WI38 (cell line): ENCODE results near the gene TTC28.

ENCODE experiments used
- H3K4me3 ChIP-seq: 2 replicates; pipeline ENCODE4 v1.5.1; 2011; ENCODE audit warnings: low read depth, mild to moderate bottlenecking, control low read depth, low read length
- TF ChIP-seq, protein P1 (sequence below): IDR thresholded peaks from 2 replicates; pipeline ENCODE4 v1.5.1; 2012; ENCODE audit warnings: low read depth, mild to moderate bottlenecking, control low read depth, low read length

Gene TTC28

DNA sequence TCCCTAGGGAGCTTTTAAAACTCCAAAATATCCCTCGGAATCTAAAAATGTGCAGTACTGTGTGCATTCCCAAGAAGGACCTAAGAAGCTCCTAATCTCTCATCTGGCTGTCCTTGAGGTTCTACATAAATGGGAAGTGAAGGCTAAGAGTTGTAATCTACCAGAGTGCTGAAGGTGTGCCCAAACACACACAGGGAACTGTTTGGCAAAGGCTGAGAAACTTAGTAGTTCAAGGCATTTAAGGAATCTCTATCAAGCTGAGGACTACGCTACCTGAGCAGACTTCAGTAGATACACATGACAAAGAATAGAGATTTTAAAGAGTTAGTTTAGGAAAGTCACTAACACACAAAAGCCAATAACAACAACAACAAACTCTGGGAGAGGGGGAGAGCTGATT lies 71.1 kb downstream of the TTC28 start:
- H3K4me3 ChIP-seq, result no peak overlapping the region
- TF ChIP-seq, protein P1, sequence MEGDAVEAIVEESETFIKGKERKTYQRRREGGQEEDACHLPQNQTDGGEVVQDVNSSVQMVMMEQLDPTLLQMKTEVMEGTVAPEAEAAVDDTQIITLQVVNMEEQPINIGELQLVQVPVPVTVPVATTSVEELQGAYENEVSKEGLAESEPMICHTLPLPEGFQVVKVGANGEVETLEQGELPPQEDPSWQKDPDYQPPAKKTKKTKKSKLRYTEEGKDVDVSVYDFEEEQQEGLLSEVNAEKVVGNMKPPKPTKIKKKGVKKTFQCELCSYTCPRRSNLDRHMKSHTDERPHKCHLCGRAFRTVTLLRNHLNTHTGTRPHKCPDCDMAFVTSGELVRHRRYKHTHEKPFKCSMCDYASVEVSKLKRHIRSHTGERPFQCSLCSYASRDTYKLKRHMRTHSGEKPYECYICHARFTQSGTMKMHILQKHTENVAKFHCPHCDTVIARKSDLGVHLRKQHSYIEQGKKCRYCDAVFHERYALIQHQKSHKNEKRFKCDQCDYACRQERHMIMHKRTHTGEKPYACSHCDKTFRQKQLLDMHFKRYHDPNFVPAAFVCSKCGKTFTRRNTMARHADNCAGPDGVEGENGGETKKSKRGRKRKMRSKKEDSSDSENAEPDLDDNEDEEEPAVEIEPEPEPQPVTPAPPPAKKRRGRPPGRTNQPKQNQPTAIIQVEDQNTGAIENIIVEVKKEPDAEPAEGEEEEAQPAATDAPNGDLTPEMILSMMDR, result no peak

DNA sequence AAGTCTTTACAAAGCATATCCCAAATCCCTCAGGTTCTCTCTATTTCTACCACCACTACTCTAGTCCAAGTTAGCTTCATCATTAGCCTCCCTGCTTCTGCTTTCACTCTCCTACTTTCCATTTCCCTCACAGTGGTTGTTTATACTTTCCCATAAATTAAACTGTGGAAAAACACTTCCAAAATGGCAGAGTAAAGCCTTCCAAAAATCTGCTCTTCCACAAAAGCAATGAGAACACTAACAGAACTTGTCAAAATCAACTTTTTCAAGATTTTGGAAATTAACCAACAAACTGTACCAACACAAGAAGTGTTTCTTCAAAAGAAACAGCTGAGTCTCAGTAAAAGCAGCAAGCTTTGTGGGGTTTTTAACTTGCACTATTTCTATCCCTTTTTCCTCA lies 71.8 kb downstream of the TTC28 start:
- no peak overlapping the region for H3K4me3 ChIP-seq
- TF ChIP-seq, protein P1, result no peak

DNA sequence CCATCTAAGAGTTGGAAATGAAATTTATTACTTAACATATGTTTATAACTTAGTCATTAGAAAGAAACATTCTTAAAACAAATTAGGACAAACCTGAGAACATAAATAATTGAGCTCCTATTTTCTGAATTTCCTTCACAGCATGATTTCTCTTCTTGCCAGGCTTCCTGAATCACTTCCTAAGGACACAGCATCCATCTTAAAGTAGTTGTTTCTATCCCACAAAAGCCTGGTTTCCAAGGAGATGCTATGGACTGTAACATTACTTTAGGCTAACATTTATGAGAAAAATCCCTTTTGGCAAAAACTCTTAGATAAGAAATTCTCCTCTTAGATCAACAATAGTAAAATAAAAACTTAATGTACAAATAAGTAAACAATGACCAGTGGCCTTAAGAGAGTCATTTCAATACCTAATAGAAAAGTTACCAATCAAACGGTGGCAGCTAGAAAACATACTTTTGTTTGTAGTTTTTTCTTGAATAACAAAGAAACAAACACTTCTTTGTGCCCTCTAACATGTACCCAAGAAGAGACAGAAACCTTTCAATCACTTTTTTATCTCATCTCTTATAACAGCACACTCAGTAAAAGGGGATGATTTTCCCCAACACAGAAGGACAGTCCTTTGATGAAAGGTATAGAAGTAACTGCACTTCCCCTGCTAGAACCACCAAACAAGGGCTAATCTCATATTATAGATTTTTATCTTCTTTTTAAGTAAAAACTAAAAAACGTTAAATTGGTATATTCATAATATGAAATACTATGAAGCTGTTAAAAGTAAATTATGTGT lies 74.5 kb downstream of the TTC28 start:
- no peak overlapping the region for H3K4me3 ChIP-seq
- TF ChIP-seq, protein P1, result no peak

DNA sequence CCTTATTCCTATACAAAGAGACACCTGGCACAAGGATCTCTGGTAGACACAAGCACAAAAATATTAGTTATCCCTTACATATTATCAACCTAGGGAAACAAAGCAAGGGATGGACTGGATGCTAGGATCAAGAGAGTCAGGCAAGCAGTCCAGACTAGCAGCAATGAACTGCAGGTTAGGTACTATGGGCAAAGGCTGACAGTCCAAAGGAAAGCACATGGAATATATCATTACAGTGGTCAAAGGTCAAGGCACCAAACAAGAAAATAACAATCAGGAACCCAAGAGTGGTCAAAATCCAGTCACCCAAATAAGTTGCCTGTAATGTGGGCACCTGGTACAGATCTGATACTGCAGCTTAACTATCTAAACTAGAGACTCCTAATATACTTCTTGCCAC lies 77.7 kb downstream of the TTC28 start:
- TF ChIP-seq, protein P1, result no peak

DNA sequence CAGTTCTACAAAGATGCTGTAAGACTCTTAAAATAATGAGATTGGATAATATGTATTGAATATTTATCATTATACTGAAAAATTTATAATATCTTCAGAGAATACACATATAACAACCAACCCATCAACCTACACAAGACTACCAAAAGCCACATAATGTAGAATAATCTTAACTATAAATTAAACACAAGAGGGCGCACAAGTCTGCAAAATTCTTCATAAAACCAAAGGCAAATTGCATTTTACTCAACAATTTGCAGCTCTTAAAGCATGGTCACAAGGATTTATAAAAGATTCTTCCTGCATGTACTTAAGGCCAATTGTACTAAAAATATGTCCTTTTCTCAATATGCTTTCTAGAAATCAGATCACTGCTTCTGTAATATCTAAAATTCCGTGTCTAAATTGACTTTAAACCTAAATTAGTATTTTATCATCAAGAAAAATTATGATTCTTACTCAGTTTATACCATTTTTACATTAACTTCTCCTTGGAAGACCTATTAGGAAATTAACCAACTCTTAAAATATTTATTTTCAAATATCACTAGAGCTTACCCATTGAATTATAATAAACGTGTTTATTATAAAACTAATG lies 79.0 kb downstream of the TTC28 start:
- TF ChIP-seq, protein P1, result no peak
- H3K4me3 ChIP-seq, result no peak overlapping the region

More for the DNA sequence above, 77.7 kb downstream of the TTC28 start:
- H3K4me3 ChIP-seq, result no peak overlapping the region

DNA sequence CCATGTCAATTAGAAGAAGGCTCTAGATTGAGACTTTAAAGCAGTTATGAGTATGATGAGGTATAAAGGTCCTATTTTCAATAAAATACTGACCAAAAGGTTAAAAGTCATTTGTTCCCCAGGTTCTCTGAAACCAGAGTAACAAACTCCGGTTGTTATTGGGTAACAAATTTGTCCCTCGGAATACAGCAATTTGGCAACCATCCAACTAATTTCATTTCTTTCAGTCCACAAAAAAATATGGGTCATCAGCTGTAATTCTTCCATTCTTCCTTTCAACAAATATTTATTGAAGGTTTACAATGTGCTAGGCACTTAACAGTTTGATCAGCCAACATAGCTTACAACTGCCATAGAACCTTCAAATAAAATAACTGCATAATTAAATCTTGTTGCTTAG lies 79.9 kb downstream of the TTC28 start:
- TF ChIP-seq, protein P1, result no peak
- H3K4me3 ChIP-seq, result no peak overlapping the region

DNA sequence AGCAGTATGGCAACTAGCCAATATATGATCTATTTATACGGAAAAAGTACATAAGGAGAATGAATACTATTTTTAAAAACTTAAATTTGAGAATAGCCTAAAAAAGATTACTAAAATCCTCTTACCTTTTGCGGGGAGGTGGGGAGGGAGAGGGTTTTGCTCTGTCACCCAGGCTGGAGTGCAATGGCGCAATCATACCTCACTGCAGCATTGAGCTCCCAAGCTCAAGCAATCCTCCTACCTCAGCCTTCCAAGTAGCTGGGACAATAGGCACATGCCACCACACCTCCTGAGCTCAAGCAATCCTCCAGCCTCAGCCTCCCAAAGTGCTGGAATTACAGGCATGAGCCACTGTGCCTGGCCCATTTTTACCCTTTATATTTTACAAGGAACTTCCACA lies 82.0 kb downstream of the TTC28 start:
- no peak overlapping the region for H3K4me3 ChIP-seq
- TF ChIP-seq, protein P1, result no peak
